Keratinocyte (primary cell): ENCODE data around the gene FHOD3.

Experiments used
- EZH2 ChIP-seq: IDR thresholded peaks from one replicate; pipeline ENCODE4 v1.6.1; 2012; ENCODE audit warnings: inconsistent platforms, mild to moderate bottlenecking, low read length, moderate library complexity
- TF ChIP-seq, protein P1 (sequence below), 3 experiments: IDR thresholded peaks in 1 of 3; conservative IDR thresholded peaks in 1 of 3; optimal IDR thresholded peaks in 1 of 3; 2 replicates in 2 of 3; 3 replicates in 1 of 3; pipeline versions ENCODE3 to v1.5.1; 2011; ENCODE audit warnings: low read length in 3 of 3, mild to moderate bottlenecking in 3 of 3, moderate library complexity in 2 of 3, control low read depth in 1 of 3, inconsistent platforms in 1 of 3; ENCODE audit not compliant: insufficient read depth in 2 of 3; ENCODE audit errors: extremely low read depth in 1 of 3

DNA sequence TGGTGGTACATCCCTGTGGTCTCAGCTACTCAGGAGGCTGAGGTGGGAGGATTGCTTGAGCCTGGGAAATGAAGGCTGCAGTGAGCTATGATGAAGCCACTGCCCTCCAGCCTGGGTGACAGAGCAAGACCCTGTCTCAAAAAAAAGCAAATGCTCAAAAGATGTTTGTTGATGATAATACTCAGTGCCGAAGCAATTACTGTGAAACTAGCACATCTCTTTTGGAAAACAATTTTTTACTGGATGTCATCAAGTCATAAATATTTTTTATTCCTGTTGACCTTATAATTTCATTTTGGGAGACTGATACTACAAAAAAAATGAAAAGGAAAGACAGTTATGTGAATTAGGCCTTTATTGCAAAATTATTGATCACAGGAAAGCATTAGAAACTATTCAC lies 34.5 kb upstream of the FHOD3 start:
- TF ChIP-seq, protein P1, sequence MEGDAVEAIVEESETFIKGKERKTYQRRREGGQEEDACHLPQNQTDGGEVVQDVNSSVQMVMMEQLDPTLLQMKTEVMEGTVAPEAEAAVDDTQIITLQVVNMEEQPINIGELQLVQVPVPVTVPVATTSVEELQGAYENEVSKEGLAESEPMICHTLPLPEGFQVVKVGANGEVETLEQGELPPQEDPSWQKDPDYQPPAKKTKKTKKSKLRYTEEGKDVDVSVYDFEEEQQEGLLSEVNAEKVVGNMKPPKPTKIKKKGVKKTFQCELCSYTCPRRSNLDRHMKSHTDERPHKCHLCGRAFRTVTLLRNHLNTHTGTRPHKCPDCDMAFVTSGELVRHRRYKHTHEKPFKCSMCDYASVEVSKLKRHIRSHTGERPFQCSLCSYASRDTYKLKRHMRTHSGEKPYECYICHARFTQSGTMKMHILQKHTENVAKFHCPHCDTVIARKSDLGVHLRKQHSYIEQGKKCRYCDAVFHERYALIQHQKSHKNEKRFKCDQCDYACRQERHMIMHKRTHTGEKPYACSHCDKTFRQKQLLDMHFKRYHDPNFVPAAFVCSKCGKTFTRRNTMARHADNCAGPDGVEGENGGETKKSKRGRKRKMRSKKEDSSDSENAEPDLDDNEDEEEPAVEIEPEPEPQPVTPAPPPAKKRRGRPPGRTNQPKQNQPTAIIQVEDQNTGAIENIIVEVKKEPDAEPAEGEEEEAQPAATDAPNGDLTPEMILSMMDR (optimal IDR thresholded peaks at IDR 0.05 in 1 of 3, IDR thresholded peaks at IDR 0.05 in 1 of 3, conservative IDR thresholded peaks at IDR 0.05 in 1 of 3; ENCODE audit: extremely low read depth in 1 of 3, insufficient read depth in 2 of 3, low read length in 3 of 3), result no peak
- TF ChIP-seq EZH2, result no peak
